ENCODE results near the gene TRAM2. TPM values are rescaled to one million over a fixed set of nuclear protein-coding genes. Genes with fewer than 3 reads are reported as not detected.

Gene TRAM2
- total and polyA plus RNA-seq, 9 of the 15 experiments (the other 6 are each of a cell fraction or from before 2014, with no cell fraction given): 2.6 to 13.3 (median 8.9) TPM

DNA sequence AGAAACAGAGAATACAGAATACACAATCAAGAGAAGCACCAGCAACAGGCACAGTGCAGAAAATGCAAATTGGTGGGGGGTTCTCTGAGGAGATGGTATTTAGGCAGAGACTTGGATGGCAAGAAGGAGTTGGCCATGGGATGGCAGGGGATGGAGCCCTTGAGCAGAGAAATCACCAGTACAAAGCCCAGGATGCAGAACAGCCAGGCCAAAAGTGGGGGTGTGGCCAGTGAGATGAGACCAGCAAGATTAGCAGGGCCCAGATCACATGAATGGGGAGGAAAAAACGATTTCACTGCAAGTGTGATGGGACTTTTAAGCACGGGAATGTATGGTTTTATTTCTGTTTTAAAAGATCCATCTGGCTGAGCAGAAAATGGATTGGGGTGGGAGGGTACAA, 63.4 kb downstream of the TRAM2 start (continued):
- TF ChIP-seq ZNF449 (CRISPR knock-in tag; IDR thresholded peaks at IDR 0.05) (no peak), CTBP1 (IDR thresholded peaks at IDR 0.05; ENCODE audit: borderline replicate concordance) (peak; percentile 32; the same call in 1 of the 2 replicates), YBX1 (IDR thresholded peaks at IDR 0.05) (no peak), BHLHE40 (IDR thresholded peaks at IDR 0.05; ENCODE audit: low read length) (0 out of 2 replicates have a peak, but pooled peaks have one; percentile 44), ILK (tag; IDR thresholded peaks at IDR 0.05; ENCODE audit: borderline replicate concordance, low read depth) (no peak), JUND (IDR thresholded peaks at IDR 0.05; ENCODE audit: borderline replicate concordance, low read depth, low read length) (0 out of 2 replicates have a peak, but pooled peaks have one; percentile 23), JUND (tag; IDR thresholded peaks at IDR 0.05; ENCODE audit: borderline replicate concordance, low read depth, low read length) (no peak; the same call in 2 of the 3 replicates), MITF (IDR thresholded peaks at IDR 0.05) (0 out of 2 replicates have a peak, but pooled peaks have one; percentile 45), TAF7 (tag; IDR thresholded peaks at IDR 0.05) (no peak), EWSR1 (IDR thresholded peaks at IDR 0.05; ENCODE audit: borderline replicate concordance, low read depth, partially characterized antibody) (no peak), ZZZ3 (IDR thresholded peaks at IDR 0.05) (no peak)
- TF ChIP-seq, protein P1, sequence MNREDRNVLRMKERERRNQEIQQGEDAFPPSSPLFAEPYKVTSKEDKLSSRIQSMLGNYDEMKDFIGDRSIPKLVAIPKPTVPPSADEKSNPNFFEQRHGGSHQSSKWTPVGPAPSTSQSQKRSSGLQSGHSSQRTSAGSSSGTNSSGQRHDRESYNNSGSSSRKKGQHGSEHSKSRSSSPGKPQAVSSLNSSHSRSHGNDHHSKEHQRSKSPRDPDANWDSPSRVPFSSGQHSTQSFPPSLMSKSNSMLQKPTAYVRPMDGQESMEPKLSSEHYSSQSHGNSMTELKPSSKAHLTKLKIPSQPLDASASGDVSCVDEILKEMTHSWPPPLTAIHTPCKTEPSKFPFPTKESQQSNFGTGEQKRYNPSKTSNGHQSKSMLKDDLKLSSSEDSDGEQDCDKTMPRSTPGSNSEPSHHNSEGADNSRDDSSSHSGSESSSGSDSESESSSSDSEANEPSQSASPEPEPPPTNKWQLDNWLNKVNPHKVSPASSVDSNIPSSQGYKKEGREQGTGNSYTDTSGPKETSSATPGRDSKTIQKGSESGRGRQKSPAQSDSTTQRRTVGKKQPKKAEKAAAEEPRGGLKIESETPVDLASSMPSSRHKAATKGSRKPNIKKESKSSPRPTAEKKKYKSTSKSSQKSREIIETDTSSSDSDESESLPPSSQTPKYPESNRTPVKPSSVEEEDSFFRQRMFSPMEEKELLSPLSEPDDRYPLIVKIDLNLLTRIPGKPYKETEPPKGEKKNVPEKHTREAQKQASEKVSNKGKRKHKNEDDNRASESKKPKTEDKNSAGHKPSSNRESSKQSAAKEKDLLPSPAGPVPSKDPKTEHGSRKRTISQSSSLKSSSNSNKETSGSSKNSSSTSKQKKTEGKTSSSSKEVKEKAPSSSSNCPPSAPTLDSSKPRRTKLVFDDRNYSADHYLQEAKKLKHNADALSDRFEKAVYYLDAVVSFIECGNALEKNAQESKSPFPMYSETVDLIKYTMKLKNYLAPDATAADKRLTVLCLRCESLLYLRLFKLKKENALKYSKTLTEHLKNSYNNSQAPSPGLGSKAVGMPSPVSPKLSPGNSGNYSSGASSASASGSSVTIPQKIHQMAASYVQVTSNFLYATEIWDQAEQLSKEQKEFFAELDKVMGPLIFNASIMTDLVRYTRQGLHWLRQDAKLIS (CRISPR knock-in tag; IDR thresholded peaks at IDR 0.05): no peak
- TF ChIP-seq, protein P2, sequence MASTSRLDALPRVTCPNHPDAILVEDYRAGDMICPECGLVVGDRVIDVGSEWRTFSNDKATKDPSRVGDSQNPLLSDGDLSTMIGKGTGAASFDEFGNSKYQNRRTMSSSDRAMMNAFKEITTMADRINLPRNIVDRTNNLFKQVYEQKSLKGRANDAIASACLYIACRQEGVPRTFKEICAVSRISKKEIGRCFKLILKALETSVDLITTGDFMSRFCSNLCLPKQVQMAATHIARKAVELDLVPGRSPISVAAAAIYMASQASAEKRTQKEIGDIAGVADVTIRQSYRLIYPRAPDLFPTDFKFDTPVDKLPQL (IDR thresholded peaks at IDR 0.05; ENCODE audit: extremely low read depth, insufficient read length): no peak
